ENCODE measurements around the gene MTA2. TPM values are rescaled to one million over a fixed set of nuclear protein-coding genes. Genes with fewer than 3 reads are reported as not detected.

MTA2 gene
- total and polyA plus RNA-seq, 2 of the 8 experiments (the other 6 are each of a cell fraction or from before 2014, with no cell fraction given): 25.7 to 114 TPM

- TF ChIP-seq ATF2 (IDR thresholded peaks at IDR 0.05; ENCODE audit: low read length) (no peak), NRF1 (IDR thresholded peaks at IDR 0.05; ENCODE audit: low read depth, low read length) (no peak), SUZ12 (IDR thresholded peaks at IDR 0.05; ENCODE audit: low read length) (no peak), SP1 (IDR thresholded peaks at IDR 0.05; ENCODE audit: low read depth, low read length) (no peak), TAF1 (IDR thresholded peaks at IDR 0.05; ENCODE audit: low read depth, low read length) (no peak), MAFK (IDR thresholded peaks at IDR 0.05; ENCODE audit: low read depth, low read length) (no peak)
Observed at GRCh38 chr11:62607714-62608113, 6.0 kb upstream of the MTA2 start (continued).

Measured in H1 (cell line).